HL-60 (cell line): ENCODE measurements around the gene LGALSL.

Source experiments
- DNase-seq, 2 experiments: peaks; one replicate each; pipeline ENCODE4 v3.0.0-alpha.2; 2010 to 2020; ENCODE audit warnings: low read depth in 1 of 2, low spot score in 1 of 2
- H3K27ac ChIP-seq: fragments of 250-450 bp; sonication (Bioruptor Pico); replicated peaks from 2 replicates; pipeline ENCODE4 v1.5.1; 2020; ENCODE audit warnings: mild to moderate bottlenecking, moderate library complexity
- H3K27me3 ChIP-seq: fragments of 250-450 bp; sonication (Bioruptor Pico); 2 replicates; pipeline ENCODE4 v1.5.1; 2021; ENCODE audit warnings: mild to moderate bottlenecking, moderate library complexity; ENCODE audit not compliant: insufficient read depth, poor library complexity, severe bottlenecking
- H3K4me3 ChIP-seq: replicated peaks from 2 replicates; pipeline ENCODE4 v1.5.1; 2011; ENCODE audit warnings: mild to moderate bottlenecking, control low read depth, low read length; ENCODE audit not compliant: insufficient read depth
- CTCF ChIP-seq: IDR thresholded peaks from one replicate; pipeline ENCODE4 v1.5.1; 2011; ENCODE audit warnings: low read length, control low read depth, inconsistent platforms; ENCODE audit not compliant: insufficient read depth
- GABPA ChIP-seq: IDR thresholded peaks from 2 replicates; pipeline ENCODE4 v1.6.1; 2012; ENCODE audit warnings: low read depth
- POLR2AphosphoS5 ChIP-seq: IDR thresholded peaks from 2 replicates; pipeline ENCODE4 v1.6.1; 2012; ENCODE audit warnings: low read depth
- SPI1 ChIP-seq: IDR thresholded peaks from 2 replicates; pipeline ENCODE4 v1.6.1; 2012; ENCODE audit warnings: low read depth, mild to moderate bottlenecking, borderline replicate concordance
- TF ChIP-seq, protein P1 (sequence below): IDR thresholded peaks from 2 replicates; pipeline ENCODE4 v1.6.1; 2012; ENCODE audit warnings: low read depth; ENCODE audit not compliant: insufficient replicate concordance

LGALSL gene

GRCh38 chr2:64493788-64494187 lies 39.8 kb downstream of the LGALSL start:
- no peak overlapping the region for H3K27ac ChIP-seq
- H3K27me3 ChIP-seq: no peaks in the 10 kb centered on the region
- no peak overlapping the region for H3K4me3 ChIP-seq
- DNase-seq: no peak
- TF ChIP-seq CTCF (no peak), SPI1 (no peak), POLR2AphosphoS5 (no peak), GABPA (no peak)
- TF ChIP-seq, protein P1, sequence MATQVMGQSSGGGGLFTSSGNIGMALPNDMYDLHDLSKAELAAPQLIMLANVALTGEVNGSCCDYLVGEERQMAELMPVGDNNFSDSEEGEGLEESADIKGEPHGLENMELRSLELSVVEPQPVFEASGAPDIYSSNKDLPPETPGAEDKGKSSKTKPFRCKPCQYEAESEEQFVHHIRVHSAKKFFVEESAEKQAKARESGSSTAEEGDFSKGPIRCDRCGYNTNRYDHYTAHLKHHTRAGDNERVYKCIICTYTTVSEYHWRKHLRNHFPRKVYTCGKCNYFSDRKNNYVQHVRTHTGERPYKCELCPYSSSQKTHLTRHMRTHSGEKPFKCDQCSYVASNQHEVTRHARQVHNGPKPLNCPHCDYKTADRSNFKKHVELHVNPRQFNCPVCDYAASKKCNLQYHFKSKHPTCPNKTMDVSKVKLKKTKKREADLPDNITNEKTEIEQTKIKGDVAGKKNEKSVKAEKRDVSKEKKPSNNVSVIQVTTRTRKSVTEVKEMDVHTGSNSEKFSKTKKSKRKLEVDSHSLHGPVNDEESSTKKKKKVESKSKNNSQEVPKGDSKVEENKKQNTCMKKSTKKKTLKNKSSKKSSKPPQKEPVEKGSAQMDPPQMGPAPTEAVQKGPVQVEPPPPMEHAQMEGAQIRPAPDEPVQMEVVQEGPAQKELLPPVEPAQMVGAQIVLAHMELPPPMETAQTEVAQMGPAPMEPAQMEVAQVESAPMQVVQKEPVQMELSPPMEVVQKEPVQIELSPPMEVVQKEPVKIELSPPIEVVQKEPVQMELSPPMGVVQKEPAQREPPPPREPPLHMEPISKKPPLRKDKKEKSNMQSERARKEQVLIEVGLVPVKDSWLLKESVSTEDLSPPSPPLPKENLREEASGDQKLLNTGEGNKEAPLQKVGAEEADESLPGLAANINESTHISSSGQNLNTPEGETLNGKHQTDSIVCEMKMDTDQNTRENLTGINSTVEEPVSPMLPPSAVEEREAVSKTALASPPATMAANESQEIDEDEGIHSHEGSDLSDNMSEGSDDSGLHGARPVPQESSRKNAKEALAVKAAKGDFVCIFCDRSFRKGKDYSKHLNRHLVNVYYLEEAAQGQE: no peak

- no peak for DNase-seq
- TF ChIP-seq, protein P1: no peak
- Histone ChIP-seq H3K4me3 (no peak overlapping the region), H3K27me3 (no peaks in the 10 kb centered on the region), H3K27ac (no peak overlapping the region)
These were observed 44.5 kb downstream of the LGALSL start for GRCh38 chr2:64498438-64498837.

GRCh38 chr2:64500549-64500948 lies 46.6 kb downstream of the LGALSL start:
- Histone ChIP-seq H3K27ac (no peak overlapping the region), H3K27me3 (no peaks in the 10 kb centered on the region), H3K4me3 (no peak overlapping the region)
- TF ChIP-seq POLR2AphosphoS5 (no peak), GABPA (no peak), SPI1 (no peak), CTCF (no peak)
- TF ChIP-seq, protein P1: no peak
- DNase-seq: no peak

DNA sequence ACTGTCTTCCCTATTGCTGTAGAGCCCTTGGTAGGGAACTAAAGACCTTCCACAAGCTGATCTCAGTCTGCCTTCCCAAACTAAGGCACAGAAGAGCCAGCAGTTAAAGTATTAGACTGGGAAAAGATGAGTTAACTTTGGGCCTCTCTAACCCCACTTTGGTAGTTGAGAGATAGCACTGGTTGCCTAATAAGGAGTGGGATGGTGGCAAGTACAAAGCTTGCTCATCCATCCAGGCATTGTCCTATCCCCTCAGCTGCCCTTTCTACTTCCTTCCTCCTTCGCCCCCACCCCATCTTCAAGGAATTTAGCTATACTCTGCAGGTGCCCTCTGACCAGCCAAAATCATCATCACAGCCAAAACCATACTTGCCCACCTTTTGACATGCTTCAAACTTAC lies 48.0 kb downstream of the LGALSL start:
- no peak for DNase-seq
- TF ChIP-seq CTCF (no peak), GABPA (no peak), SPI1 (no peak), POLR2AphosphoS5 (no peak)
- TF ChIP-seq, protein P1: no peak
- no peak overlapping the region for H3K27ac ChIP-seq
- no peaks in the 10 kb centered on the region for H3K27me3 ChIP-seq
- no peak overlapping the region for H3K4me3 ChIP-seq
